H1 (cell line): ENCODE results near the gene KCNT1. TPM values are rescaled to one million over a fixed set of nuclear protein-coding genes. Genes with fewer than 3 reads are reported as not detected.

Experiments used
- CTCF ChIA-PET: fragments of 300-600 bp; sonication (Branson Sonifier 250); formaldehyde crosslinking; loops from one replicate; lab custom pipeline; 2021; ENCODE audit not compliant: partially characterized antibody; lab: Charles Lee
- POLR2A ChIA-PET: fragments of 300-600 bp; sonication (Branson Sonifier 250); formaldehyde crosslinking; loops from one replicate; lab custom pipeline; 2021; ENCODE audit warnings: inconsistent platforms; ENCODE audit not compliant: partially characterized antibody; lab: Charles Lee
- DNase-seq, 2 experiments: peaks; one replicate each; pipeline versions ENCODE4 v3.0.0 to v3.0.0-alpha.2; 2010 to 2022; ENCODE audit warnings: low spot score in 2 of 2, low read depth in 1 of 2, mixed read lengths in 1 of 2
- FAIRE-seq: peaks from 2 replicates; lab custom pipeline; 2011; peaks lifted over from hg19 to GRCh38; lab: Jason Lieb, UNC
- H2AFZ ChIP-seq: 2 replicates; pipeline ENCODE4 v1.8.1; 2012; ENCODE audit warnings: low read length, inconsistent platforms
- H2AK5ac ChIP-seq: 2 replicates; pipeline ENCODE4 v1.6.1; 2013; ENCODE audit warnings: low read depth, low read length
- H2BK120ac ChIP-seq: replicated peaks from 2 replicates; pipeline ENCODE3; 2013; ENCODE audit warnings: low read depth, low read length, inconsistent platforms
- H2BK12ac ChIP-seq: 2 replicates; pipeline ENCODE4 v1.6.1; 2013; ENCODE audit warnings: low read depth, low read length
- H2BK15ac ChIP-seq: 2 replicates; pipeline ENCODE4 v1.6.1; 2013; ENCODE audit warnings: low read length
- H2BK20ac ChIP-seq: 2 replicates; pipeline ENCODE4 v1.6.1; 2013; ENCODE audit warnings: low read length
- H2BK5ac ChIP-seq: 2 replicates; pipeline ENCODE4 v1.6.1; 2013; ENCODE audit warnings: low read depth, low read length
- H3K14ac ChIP-seq: 2 replicates; pipeline ENCODE4 v1.6.1; 2013; ENCODE audit warnings: inconsistent platforms; ENCODE audit not compliant: insufficient read length
- H3K18ac ChIP-seq: 2 replicates; pipeline ENCODE4 v1.6.1; 2013; ENCODE audit warnings: low read length; ENCODE audit errors: extremely low read depth
- H3K23ac ChIP-seq: 2 replicates; pipeline ENCODE4 v1.6.1; 2013; ENCODE audit warnings: inconsistent platforms; ENCODE audit not compliant: insufficient read length
- H3K23me2 ChIP-seq: 2 replicates; pipeline ENCODE4 v1.6.1; 2013; ENCODE audit warnings: low read depth, low read length
- H3K27ac ChIP-seq: 2 replicates; pipeline ENCODE4 v1.6.1; 2011; ENCODE audit warnings: low read depth, low read length, inconsistent platforms
- H3K27me3 ChIP-seq, 4 experiments: replicated peaks in 1 of 4; 1 replicate in 1 of 4; 2 replicates in 3 of 4; pipeline versions ENCODE4 v1.6.1 to v1.8.1; 2011 to 2013; ENCODE audit warnings: low read length in 3 of 4, mild to moderate bottlenecking in 3 of 4, inconsistent platforms in 2 of 4, mixed read lengths in 2 of 4, moderate library complexity in 1 of 4; ENCODE audit not compliant: control insufficient read depth in 3 of 4, insufficient read depth in 3 of 4; ENCODE audit errors: extremely low read depth in 1 of 4
- H3K36me3 ChIP-seq, 4 experiments: 2 replicates each; pipeline versions ENCODE4 v1.6.1 to v1.8.1; 2011 to 2013; ENCODE audit warnings: mild to moderate bottlenecking in 4 of 4, low read length in 3 of 4, moderate library complexity in 2 of 4, control low read depth in 1 of 4, inconsistent platforms in 1 of 4; ENCODE audit not compliant: insufficient read depth in 4 of 4, control insufficient read depth in 2 of 4
- H3K4ac ChIP-seq: replicated peaks from 2 replicates; pipeline ENCODE3; 2013; ENCODE audit warnings: low read length, low read depth, mixed read lengths, inconsistent platforms; ENCODE audit not compliant: insufficient read length
- H3K4me1 ChIP-seq, 4 experiments: replicated peaks in 1 of 4; 1 replicate in 1 of 4; 2 replicates in 3 of 4; pipeline versions ENCODE4 v1.6.1 to v1.8.1; 2011 to 2013; ENCODE audit warnings: low read length in 3 of 4, inconsistent platforms in 2 of 4, mixed read lengths in 1 of 4; ENCODE audit not compliant: insufficient read depth in 4 of 4, control insufficient read depth in 3 of 4
- H3K4me2 ChIP-seq, 2 experiments: 2 replicates each; pipeline versions ENCODE4 v1.6.1 to v1.8.1; 2011 to 2013; ENCODE audit warnings: low read depth in 2 of 2, low read length in 2 of 2, control low read depth in 1 of 2, inconsistent platforms in 1 of 2, mild to moderate bottlenecking in 1 of 2; ENCODE audit not compliant: insufficient read depth in 1 of 2
- H3K4me3 ChIP-seq, 4 experiments: fragments of 200-600, 300-600 bp in 1 of 4; sonication (generic), shearing (Covaris generic), sonication (Bioruptor Twin) in 1 of 4; 2 replicates each; pipeline versions ENCODE4 v1.5.1 to v1.8.1; 2011 to 2016; ENCODE audit warnings: low read length in 4 of 4, low read depth in 3 of 4, control low read depth in 2 of 4, inconsistent platforms in 2 of 4, mild to moderate bottlenecking in 2 of 4, mixed read lengths in 1 of 4, moderate library complexity in 1 of 4; ENCODE audit not compliant: insufficient read depth in 2 of 4; ENCODE audit errors: extremely low read depth in 1 of 4
- H3K56ac ChIP-seq: replicated peaks from 2 replicates; pipeline ENCODE3; 2013; ENCODE audit warnings: low read depth, mild to moderate bottlenecking, mixed read lengths, low read length, inconsistent platforms; ENCODE audit not compliant: insufficient read length
- H3K79me1 ChIP-seq: 2 replicates; pipeline ENCODE4 v1.6.1; 2013; ENCODE audit warnings: low read depth, low read length, control low read depth
- H3K79me2 ChIP-seq, 2 experiments: 2 replicates each; pipeline versions ENCODE4 v1.6.1 to v1.8.1; 2012 to 2013; ENCODE audit warnings: low read length in 2 of 2, mild to moderate bottlenecking in 2 of 2, inconsistent platforms in 1 of 2; ENCODE audit not compliant: insufficient read depth in 2 of 2, control insufficient read depth in 1 of 2
- H3K9ac ChIP-seq, 4 experiments: replicated peaks in 1 of 4; 1 replicate in 1 of 4; 2 replicates in 3 of 4; pipeline versions ENCODE4 v1.6.1 to v1.8.1; 2011 to 2013; ENCODE audit warnings: low read depth in 3 of 4, low read length in 3 of 4, control low read depth in 2 of 4, mild to moderate bottlenecking in 2 of 4, moderate library complexity in 2 of 4, inconsistent platforms in 1 of 4; ENCODE audit errors: extremely low read depth in 1 of 4
- H3K9me3 ChIP-seq, 2 experiments: 2 replicates each; pipeline versions ENCODE4 v1.6.1 to v1.8.1; 2012 to 2013; ENCODE audit warnings: mild to moderate bottlenecking in 2 of 2, moderate library complexity in 2 of 2, control low read depth in 1 of 2, inconsistent platforms in 1 of 2, low read depth in 1 of 2, low read length in 1 of 2, mixed read lengths in 1 of 2; ENCODE audit not compliant: insufficient read depth in 2 of 2
- H4K20me1 ChIP-seq, 2 experiments: replicated peaks in 1 of 2; 2 replicates each; pipeline versions ENCODE3 to v1.8.1; 2011 to 2013; ENCODE audit warnings: inconsistent platforms in 2 of 2, low read length in 2 of 2, mild to moderate bottlenecking in 1 of 2; ENCODE audit not compliant: insufficient read depth in 2 of 2, control insufficient read depth in 1 of 2
- H4K5ac ChIP-seq: 2 replicates; pipeline ENCODE4 v1.6.1; 2013; ENCODE audit warnings: low read length, low read depth, mixed read lengths, inconsistent platforms; ENCODE audit not compliant: insufficient read length
- H4K8ac ChIP-seq: 2 replicates; pipeline ENCODE4 v1.8.0; 2013; ENCODE audit warnings: mild to moderate bottlenecking, moderate library complexity, low read length, inconsistent platforms; ENCODE audit not compliant: insufficient read depth; ENCODE audit errors: extremely low read depth
- H4K91ac ChIP-seq: replicated peaks from 2 replicates; pipeline ENCODE3; 2013; ENCODE audit warnings: low read length, mixed read lengths, inconsistent platforms; ENCODE audit not compliant: insufficient read length
- ASH2L ChIP-seq: fragments of 200-600, 300-600 bp; sonication (generic); IDR thresholded peaks from one replicate; pipeline ENCODE4 v1.7.1; 2017; ENCODE audit warnings: low read length
- CBX5 ChIP-seq: fragments of 300-800, 300-1000 bp; sonication (generic); IDR thresholded peaks from 2 replicates; pipeline ENCODE4 v1.7.1; 2016; ENCODE audit warnings: antibody characterized with exemption, low read length, low read depth
- EGR1 ChIP-seq: IDR thresholded peaks from 2 replicates; pipeline ENCODE4 v1.6.1; 2011; ENCODE audit warnings: low read depth, low read length, borderline replicate concordance
- KDM4A ChIP-seq: IDR thresholded peaks from one replicate; pipeline ENCODE4 v1.7.1; 2012; ENCODE audit warnings: low read depth, mild to moderate bottlenecking, moderate library complexity, low read length, inconsistent platforms; ENCODE audit not compliant: severe bottlenecking
- MAFK ChIP-seq: IDR thresholded peaks from 2 replicates; pipeline ENCODE4 v1.6.1; 2012; ENCODE audit warnings: low read depth, mild to moderate bottlenecking, improper control_type of control experiment, low read length
- NANOG ChIP-seq: IDR thresholded peaks from 2 replicates; pipeline ENCODE4 v1.6.1; 2011; ENCODE audit warnings: low read length, low read depth, mild to moderate bottlenecking, inconsistent platforms; ENCODE audit not compliant: insufficient read depth, poor library complexity, severe bottlenecking
- TCF12 ChIP-seq: IDR thresholded peaks from 2 replicates; pipeline ENCODE4 v1.6.1; 2011; ENCODE audit warnings: low read depth, mild to moderate bottlenecking, low read length
- WGBS, 2 experiments: shearing (Covaris generic) in 1 of 2; methylation state at CpG; one replicate each; pipeline versions ENCODE4 v1.1.6 to v1.1.7; 2013 to 2015; ENCODE audit warnings: low lambda C conversion rate in 2 of 2, mixed read lengths in 2 of 2, inconsistent platforms in 1 of 2, low coverage in 1 of 2, missing lambda C conversion rate in 1 of 2; ENCODE audit not compliant: insufficient replicate concordance in 2 of 2, insufficient coverage in 1 of 2, insufficient read length in 1 of 2; ENCODE audit errors: extremely low coverage in 1 of 2, missing lambda C conversion rate in 1 of 2; 5-methylcytosine and 5-hydroxymethylcytosine counted together
- polyA plus RNA-seq, 7 experiments: library from polyadenylated mRNA; depleted of rRNA in 3 of 7; stranded (reverse) in 5 of 7; unstranded in 2 of 7; fragments of >200 nt in 5 of 7; fragments of 200-250 nt in 2 of 7; gene quantifications; 1 replicate in 5 of 7; 2 replicates in 1 of 7; 4 replicates in 1 of 7; pipeline versions ENCODE4 v1.2.1 to v1.2.3, GENCODE V29; 2011 to 2013; ENCODE audit warnings: missing spikeins in 2 of 7, mixed read lengths in 2 of 7
- total RNA-seq: library from RNA; stranded (reverse); fragmentation: NEBNext Ultra II Directional; extraction: Animal tissue kit (Norgen Biotek cat#: 25700); gene quantifications from 2 replicates; pipeline ENCODE4 v1.2.1, GENCODE V29; 2021

Gene KCNT1
- total and polyA plus RNA-seq, 2 of the 8 experiments (the other 6 are each of a cell fraction or from before 2014, with no cell fraction given): 0.13 to 0.20 TPM

DNA sequence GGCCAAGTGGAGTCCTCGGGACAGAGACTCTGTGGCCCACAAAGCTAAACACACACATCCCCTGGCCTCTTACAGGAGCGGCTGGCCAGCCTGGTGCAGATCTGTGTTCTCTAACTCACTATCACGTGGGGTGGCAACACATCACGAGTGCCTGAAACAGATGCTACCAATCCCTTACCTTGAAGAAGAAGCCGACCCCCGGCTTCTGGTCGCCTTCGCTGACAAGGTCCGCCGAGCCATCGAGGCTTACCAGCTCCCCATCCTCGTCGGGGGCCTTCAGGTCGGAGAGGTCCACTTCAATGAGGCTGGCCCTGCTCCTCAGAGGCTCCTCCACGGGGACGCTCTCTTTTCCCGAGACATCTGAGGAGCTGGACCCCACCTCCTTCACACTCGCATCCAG lies 118.7 kb downstream of the KCNT1 start:
- Histone ChIP-seq H3K56ac (no peak overlapping the region), H3K4me1 (no peaks in the 10 kb centered on the region; a peak in 1 of 7 replicates), H3K14ac (no peak overlapping the region), H2AFZ (no peak overlapping the region), H3K23me2 (no peaks in the 10 kb centered on the region), H4K91ac (no peak overlapping the region), H3K4me2 (no peak overlapping the region), H3K27me3 (no peaks in the 10 kb centered on the region), H4K20me1 (peaks cover 7 to 14% of the 10 kb centered on the region in 2 experiments), H3K23ac (no peak overlapping the region), H2BK20ac (no peak overlapping the region), H3K4ac (no peak overlapping the region), H4K8ac (no peak overlapping the region), H3K9ac (no peak overlapping the region), H3K36me3 (peaks cover 32 to 63% (median 62%) of the 10 kb centered on the region in 4 experiments), H3K4me3 (no peak overlapping the region), H2BK120ac (no peak overlapping the region), H3K18ac (no peak overlapping the region), H2BK5ac (no peak overlapping the region), H3K27ac (no peak overlapping the region), H2BK12ac (no peak overlapping the region), H2AK5ac (no peak overlapping the region), H3K9me3 (no peaks in the 10 kb centered on the region), H4K5ac (no peak overlapping the region), H3K79me2 (peaks cover 0 to 2% of the 10 kb centered on the region in 2 experiments; a peak in 1 of 4 replicates), H3K79me1 (peaks cover 3% of the 10 kb centered on the region; the same call in 1 of the 2 replicates), H2BK15ac (no peak overlapping the region)
- FAIRE-seq: no peak
- POLR2A ChIA-PET: no interaction called here
- CTCF ChIA-PET: interaction anchor here (0.6 to 1.8 kb wide), 11 partner anchors 9 to 1614 kb away, joined by 3 to 7 read pairs (median 3); no protein-coding TSS in a partner anchor
- DNase-seq: no peak
- 96% methylated on average over 17 of the region's 18 CpGs; no CpG with 5 or more reads in 1 of the 2 experiments for WGBS, 2 experiments
- TF ChIP-seq NANOG (no peak), TCF12 (no peak), KDM4A (no peak), EGR1 (no peak), MAFK (no peak), ASH2L (no peak), CBX5 (no peak)
